ENCODE measurements around the gene PPM1K. TPM values are rescaled to one million over a fixed set of nuclear protein-coding genes. Genes with fewer than 3 reads are reported as not detected.
"Not testable (repeated sequence)": the region's sequence is repeated elsewhere in the genome, so short reads cannot be mapped to it uniquely, and the experiment has no call there.

The PPM1K gene
- total and polyA plus RNA-seq, 2 donors (not counting 1 experiment from before 2014, with no cell fraction given): 80.2 to 145 TPM

GRCh38 chr4:88315460-88316017 is 31.2 kb upstream of the PPM1K start:
- DNase-seq: no peak
- H3K4me2 ChIP-seq (replicated peaks; ENCODE audit: low read depth, low read length, poor library complexity, severe bottlenecking): no peak overlapping the region
- no peaks in the 10 kb centered on the region for H3K36me3 ChIP-seq (replicated peaks in 1 of 2; ENCODE audit: control extremely low read depth in 1 of 2, control insufficient read depth in 1 of 2, extremely low read depth in 1 of 2, insufficient read depth in 2 of 2, low read length in 1 of 2)
- H3K4me3 ChIP-seq (ENCODE audit: control extremely low read depth in 1 of 5, extremely low read depth in 1 of 5, insufficient read depth in 1 of 5, low read depth in 2 of 5, low read length in 4 of 5): no peak overlapping the region
- Mint-ChIP-seq H3K4me1 (peaks cover 23% of the 10 kb centered on the region), H3K27ac (peak overlapping the region; percentile 16), H3K4me3 (no peak overlapping the region), H3K27me3 (no peaks in the 10 kb centered on the region), H3K9me3 (ENCODE audit: insufficient read depth) (peaks cover 6% of the 10 kb centered on the region)
- peaks cover 3 to 13% (median 4%) of the 10 kb centered on the region in 3 donors for H3K9me3 ChIP-seq (ENCODE audit: control extremely low read depth in 1 of 3, control insufficient read depth in 2 of 3, insufficient read depth in 1 of 3, low read length in 2 of 3)
- no peak overlapping the region for H2AFZ ChIP-seq (ENCODE audit: insufficient read depth, low read depth, low read length, poor library complexity, severe bottlenecking)
- H3K27me3 ChIP-seq (replicated peaks in 1 of 4; ENCODE audit: control extremely low read depth in 1 of 4, control insufficient read depth in 3 of 4, insufficient read depth in 4 of 4, low read length in 3 of 4): no peaks in the 10 kb centered on the region
- no peak for ATAC-seq (ENCODE audit: low read depth)
- no CpG with 5 or more reads among the region's 5 CpGs for WGBS (ENCODE audit: insufficient coverage)
- CTCF ChIA-PET: interaction anchor here (0.8 to 1.3 kb wide), 2 partner anchors 30 to 96 kb away, joined by 3 to 4 read pairs; no protein-coding TSS in a partner anchor
- POLR2A ChIA-PET: no interaction called here
- no peaks in the 10 kb centered on the region for H4K20me1 ChIP-seq (ENCODE audit: control insufficient read depth, insufficient read depth, low read length, poor library complexity, severe bottlenecking)
- no peaks in the 10 kb centered on the region for H3K79me2 ChIP-seq (ENCODE audit: control insufficient read depth, insufficient read depth, low read length)
- no peak overlapping the region for H3K9ac ChIP-seq (ENCODE audit: low read length)
- intact Hi-C loops (cut with micrococcal nuclease): no loop called here
- TF ChIP-seq CTCF (IDR thresholded peaks at IDR 0.05) (no peak), EZH2 (IDR thresholded peaks at IDR 0.05; ENCODE audit: borderline replicate concordance, insufficient read depth, low read depth, low read length, poor library complexity, severe bottlenecking) (no peak)
- H3K27ac ChIP-seq (ENCODE audit: low read length in 2 of 2): no peak overlapping the region
- peaks cover 20 to 23% of the 10 kb centered on the region in 2 donors for H3K4me1 ChIP-seq (ENCODE audit: control insufficient read depth in 2 of 2, insufficient read depth in 2 of 2, low read length in 2 of 2)

- H2AFZ ChIP-seq (ENCODE audit: insufficient read depth, low read depth, low read length, poor library complexity, severe bottlenecking); ATAC-seq (ENCODE audit: low read depth); H3K36me3 ChIP-seq (replicated peaks in 1 of 2; ENCODE audit: control extremely low read depth in 1 of 2, control insufficient read depth in 1 of 2, extremely low read depth in 1 of 2, insufficient read depth in 2 of 2, low read length in 1 of 2); intact Hi-C loops (cut with micrococcal nuclease); DNase-seq; H3K27ac ChIP-seq (ENCODE audit: low read length in 2 of 2); H3K79me2 ChIP-seq (ENCODE audit: control insufficient read depth, insufficient read depth, low read length); H3K4me3 ChIP-seq (ENCODE audit: control extremely low read depth in 1 of 5, extremely low read depth in 1 of 5, insufficient read depth in 1 of 5, low read depth in 2 of 5, low read length in 4 of 5); H4K20me1 ChIP-seq (ENCODE audit: control insufficient read depth, insufficient read depth, low read length, poor library complexity, severe bottlenecking); H3K27me3 ChIP-seq (replicated peaks in 1 of 4; ENCODE audit: control extremely low read depth in 1 of 4, control insufficient read depth in 3 of 4, insufficient read depth in 4 of 4, low read length in 3 of 4); POLR2A ChIA-PET; H3K4me2 ChIP-seq (replicated peaks; ENCODE audit: low read depth, low read length, poor library complexity, severe bottlenecking); H3K27me3 Mint-ChIP-seq; H3K27ac Mint-ChIP-seq; H3K9ac ChIP-seq (ENCODE audit: low read length); CTCF ChIA-PET; H3K9me3 Mint-ChIP-seq (ENCODE audit: insufficient read depth); H3K4me1 ChIP-seq (ENCODE audit: control insufficient read depth in 2 of 2, insufficient read depth in 2 of 2, low read length in 2 of 2); H3K4me3 Mint-ChIP-seq; H3K4me1 Mint-ChIP-seq: not testable (repeated sequence)
- 98% methylated on average over 21 of the region's 23 CpGs for WGBS (ENCODE audit: insufficient coverage)
- H3K9me3 ChIP-seq (ENCODE audit: control extremely low read depth in 1 of 3, control insufficient read depth in 2 of 3, insufficient read depth in 1 of 3, low read length in 2 of 3): peaks cover 3 to 13% (median 4%) of the 10 kb centered on the region in 3 donors
These were observed 28.8 kb upstream of the PPM1K start for GRCh38 chr4:88313088-88313624.

Data from B cell (primary cell).